GM12878 (cell line): Measurements from ENCODE around the gene MBD3. TPM values are rescaled to one million over a fixed set of nuclear protein-coding genes. Genes with fewer than 3 reads are reported as not detected.

Source experiments
- ATAC-seq: fragments of 200-7000 bp; cut with Tn5 transposase; 3 replicates; pipeline ENCODE4 v1.9.1; 2020; ENCODE audit warnings: mild to moderate bottlenecking, moderate library complexity
- BruUV-seq: library from RNA; stranded (reverse); fragments of 400-500 nt; replicated peaks from 2 replicates; lab custom pipeline; 2021; lab: Mats Ljungman, UMichigan
- CTCF ChIA-PET: fragments of 300-600 bp; sonication (Branson Sonifier 250); formaldehyde crosslinking; extraction: SDS; loops from one replicate; lab custom pipeline; 2021; ENCODE audit warnings: inconsistent platforms; lab: Yijun Ruan, JAX
- POLR2A ChIA-PET: fragments of 350-600 bp; formaldehyde crosslinking; extraction: SDS; loops from one replicate; lab custom pipeline; 2021; ENCODE audit warnings: inconsistent platforms; lab: Charles Lee
- RAD21 ChIA-PET: fragments of 300-600 bp; sonication (Branson Sonifier 250); formaldehyde crosslinking; loops from one replicate; lab custom pipeline; 2023; ENCODE audit warnings: antibody characterized with exemption; ENCODE audit not compliant: unreplicated experiment; lab: Charles Lee
- SMC1A ChIA-PET: fragments of 300-600 bp; sonication (Branson Sonifier 250); formaldehyde crosslinking; loops from one replicate; lab custom pipeline; 2023; ENCODE audit not compliant: unreplicated experiment, uncharacterized antibody; lab: Charles Lee
- DNase-seq: peaks from one replicate; pipeline ENCODE4 v3.0.0-alpha.2; 2011; ENCODE audit warnings: low read depth, low spot score
- FAIRE-seq: peaks from 3 replicates; lab custom pipeline; 2011; peaks lifted over from hg19 to GRCh38; lab: Jason Lieb, UNC
- H2AFZ ChIP-seq: 2 replicates; pipeline ENCODE4 v1.6.0; 2011; ENCODE audit warnings: low read depth, low read length, control low read depth; ENCODE audit not compliant: control insufficient read depth
- H3K27ac ChIP-seq: 2 replicates; pipeline ENCODE4 v1.5.1; 2011; ENCODE audit warnings: control low read depth; ENCODE audit not compliant: control insufficient read depth, insufficient read depth
- H3K27me3 ChIP-seq, 2 experiments: replicated peaks in 1 of 2; 2 replicates each; pipeline versions ENCODE4 v1.6.0 to v1.6.1; 2011; ENCODE audit warnings: low read length in 1 of 2; ENCODE audit not compliant: control insufficient read depth in 2 of 2, insufficient read depth in 2 of 2
- H3K36me3 ChIP-seq, 2 experiments: 2 replicates each; pipeline ENCODE4 v1.5.1; 2011; ENCODE audit warnings: low read length in 1 of 2; ENCODE audit not compliant: control insufficient read depth in 2 of 2, insufficient read depth in 2 of 2
- H3K4me1 ChIP-seq: 2 replicates; pipeline ENCODE4 v1.6.1; 2011; ENCODE audit warnings: mild to moderate bottlenecking, low read length, moderate library complexity, mixed read lengths; ENCODE audit not compliant: control insufficient read depth, insufficient read depth
- H3K4me2 ChIP-seq: 2 replicates; pipeline ENCODE4 v1.6.0; 2011; ENCODE audit warnings: control low read depth; ENCODE audit not compliant: control insufficient read depth, insufficient read depth
- H3K4me3 ChIP-seq: fragments of 200-600 bp; sonication (generic); 2 replicates; pipeline ENCODE4 v1.5.1; 2016
- H3K79me2 ChIP-seq: 2 replicates; pipeline ENCODE4 v1.6.0; 2011; ENCODE audit warnings: low read length; ENCODE audit not compliant: control insufficient read depth, insufficient read depth
- H3K9ac ChIP-seq: 2 replicates; pipeline ENCODE4 v1.8.0; 2011; ENCODE audit warnings: low read length, control low read depth, mixed read lengths; ENCODE audit not compliant: control insufficient read depth, insufficient read depth
- H3K9me3 ChIP-seq: replicated peaks from 3 replicates; pipeline ENCODE4 v1.5.1; 2011; ENCODE audit warnings: mild to moderate bottlenecking, low read length; ENCODE audit not compliant: control insufficient read depth, insufficient read depth
- H4K20me1 ChIP-seq: 2 replicates; pipeline ENCODE4 v1.6.0; 2011; ENCODE audit not compliant: control insufficient read depth, insufficient read depth
- RFX5 ChIP-seq: IDR thresholded peaks from 2 replicates; pipeline ENCODE4 v1.6.1; 2011; ENCODE audit warnings: low read depth, low read length, improper control_type of control experiment
- SPI1 ChIP-seq: IDR thresholded peaks from 2 replicates; pipeline ENCODE4 v1.6.1; 2011; ENCODE audit warnings: low read depth, mild to moderate bottlenecking, low read length, moderate library complexity, borderline replicate concordance; ENCODE audit not compliant: insufficient read depth
- SUZ12 ChIP-seq: fragments of 200-600 bp; sonication (generic); IDR thresholded peaks from one replicate; pipeline ENCODE4 v1.6.1; 2018; ENCODE audit warnings: antibody characterized with exemption, mild to moderate bottlenecking; ENCODE audit not compliant: unreplicated experiment
- WGBS: methylation state at CpG from one replicate; pipeline ENCODE4 v1.1.6; 2016; ENCODE audit warnings: low lambda C conversion rate; ENCODE audit not compliant: insufficient replicate concordance, insufficient coverage; ENCODE audit errors: missing lambda C conversion rate; 5-methylcytosine and 5-hydroxymethylcytosine counted together
- in situ Hi-C: fragments of 300-500 bp; cut with MboI; formaldehyde crosslinking; loops from 9 replicates; pipeline ENCODE4 v1.14.3; 2018; ENCODE audit warnings: mixed read lengths
- intact Hi-C: fragments of 100-400 bp; cut with micrococcal nuclease; formaldehyde crosslinking; loops from one replicate; pipeline ENCODE4 v1.14.2; 2022; ENCODE audit not compliant: unreplicated experiment
- polyA plus RNA-seq, 11 experiments: library from polyadenylated mRNA; depleted of rRNA in 4 of 11; unstranded in 6 of 11; stranded (reverse) in 5 of 11; fragments of >200 nt; fragmentation: Nextera tagmentation in 4 of 11; fragmentation: Illumina TruSeq in 1 of 11; extraction: Ambion mirVana in 4 of 11; extraction: Trizol in 1 of 11; gene quantifications; 1 replicate in 1 of 11; 2 replicates in 10 of 11; pipeline versions ENCODE4 v1.2.1 to v1.2.3, GENCODE V29; 2011 to 2016; ENCODE audit warnings: inconsistent platforms in 2 of 11, missing spikeins in 2 of 11, low read depth in 1 of 11
- total RNA-seq, 4 experiments: library from RNA; depleted of rRNA in 3 of 4; stranded (reverse); fragments of >200 nt in 3 of 4; fragmentation: Illumina TruSeq in 1 of 4; extraction: Trizol in 1 of 4; gene quantifications; 2 replicates each; pipeline versions ENCODE4 v1.2.1 to v1.2.3, GENCODE V29; 2013 to 2021
- TF ChIP-seq, protein P1 (sequence below): fragments of 450-650 bp; conservative IDR thresholded peaks from 2 replicates; pipeline ENCODE4 v1.6.1; 2017; ENCODE audit warnings: mild to moderate bottlenecking, moderate library complexity
- TF ChIP-seq, protein P2 (sequence below): fragments of 450-650 bp; IDR thresholded peaks from 2 replicates; pipeline ENCODE4 v1.6.1; 2016; ENCODE audit warnings: mild to moderate bottlenecking
- TF ChIP-seq, protein P3 (sequence below): IDR thresholded peaks from 2 replicates; pipeline ENCODE4 v1.6.1; 2011; ENCODE audit warnings: borderline replicate concordance, low read depth, mild to moderate bottlenecking, moderate library complexity, mixed read lengths, low read length; ENCODE audit not compliant: insufficient read depth; ENCODE audit errors: extremely low read length
- TF ChIP-seq, protein P4 (sequence below): fragments of 450-650 bp; IDR thresholded peaks from 2 replicates; pipeline ENCODE4 v1.6.1; 2018; ENCODE audit warnings: borderline replicate concordance, mild to moderate bottlenecking; ENCODE audit not compliant: partially characterized antibody

MBD3 gene
- total and polyA plus RNA-seq, 10 of the 15 experiments (the other 5 are each of a cell fraction or from before 2014, with no cell fraction given), result 0.13 to 107 (median 21.9) TPM

- intact Hi-C loops (no loop called here), in situ Hi-C loops (no loop called here)
- Histone ChIP-seq H3K36me3 (no peaks in the 10 kb centered on the region), H3K4me3 (no peak overlapping the region), H2AFZ (no peak overlapping the region), H4K20me1 (no peaks in the 10 kb centered on the region)
- no peak for DNase-seq
- SMC1A ChIA-PET, result no interaction called here
- no peak for TF ChIP-seq SPI1
- no peak for TF ChIP-seq RFX5
- TF ChIP-seq, protein P1, sequence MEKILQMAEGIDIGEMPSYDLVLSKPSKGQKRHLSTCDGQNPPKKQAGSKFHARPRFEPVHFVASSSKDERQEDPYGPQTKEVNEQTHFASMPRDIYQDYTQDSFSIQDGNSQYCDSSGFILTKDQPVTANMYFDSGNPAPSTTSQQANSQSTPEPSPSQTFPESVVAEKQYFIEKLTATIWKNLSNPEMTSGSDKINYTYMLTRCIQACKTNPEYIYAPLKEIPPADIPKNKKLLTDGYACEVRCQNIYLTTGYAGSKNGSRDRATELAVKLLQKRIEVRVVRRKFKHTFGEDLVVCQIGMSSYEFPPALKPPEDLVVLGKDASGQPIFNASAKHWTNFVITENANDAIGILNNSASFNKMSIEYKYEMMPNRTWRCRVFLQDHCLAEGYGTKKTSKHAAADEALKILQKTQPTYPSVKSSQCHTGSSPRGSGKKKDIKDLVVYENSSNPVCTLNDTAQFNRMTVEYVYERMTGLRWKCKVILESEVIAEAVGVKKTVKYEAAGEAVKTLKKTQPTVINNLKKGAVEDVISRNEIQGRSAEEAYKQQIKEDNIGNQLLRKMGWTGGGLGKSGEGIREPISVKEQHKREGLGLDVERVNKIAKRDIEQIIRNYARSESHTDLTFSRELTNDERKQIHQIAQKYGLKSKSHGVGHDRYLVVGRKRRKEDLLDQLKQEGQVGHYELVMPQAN, result no peak
- TF ChIP-seq, protein P2, sequence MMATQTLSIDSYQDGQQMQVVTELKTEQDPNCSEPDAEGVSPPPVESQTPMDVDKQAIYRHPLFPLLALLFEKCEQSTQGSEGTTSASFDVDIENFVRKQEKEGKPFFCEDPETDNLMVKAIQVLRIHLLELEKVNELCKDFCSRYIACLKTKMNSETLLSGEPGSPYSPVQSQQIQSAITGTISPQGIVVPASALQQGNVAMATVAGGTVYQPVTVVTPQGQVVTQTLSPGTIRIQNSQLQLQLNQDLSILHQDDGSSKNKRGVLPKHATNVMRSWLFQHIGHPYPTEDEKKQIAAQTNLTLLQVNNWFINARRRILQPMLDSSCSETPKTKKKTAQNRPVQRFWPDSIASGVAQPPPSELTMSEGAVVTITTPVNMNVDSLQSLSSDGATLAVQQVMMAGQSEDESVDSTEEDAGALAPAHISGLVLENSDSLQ, result no peak
- TF ChIP-seq, protein P3, sequence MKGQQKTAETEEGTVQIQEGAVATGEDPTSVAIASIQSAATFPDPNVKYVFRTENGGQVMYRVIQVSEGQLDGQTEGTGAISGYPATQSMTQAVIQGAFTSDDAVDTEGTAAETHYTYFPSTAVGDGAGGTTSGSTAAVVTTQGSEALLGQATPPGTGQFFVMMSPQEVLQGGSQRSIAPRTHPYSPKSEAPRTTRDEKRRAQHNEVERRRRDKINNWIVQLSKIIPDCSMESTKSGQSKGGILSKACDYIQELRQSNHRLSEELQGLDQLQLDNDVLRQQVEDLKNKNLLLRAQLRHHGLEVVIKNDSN, result no peak
- TF ChIP-seq, protein P4, sequence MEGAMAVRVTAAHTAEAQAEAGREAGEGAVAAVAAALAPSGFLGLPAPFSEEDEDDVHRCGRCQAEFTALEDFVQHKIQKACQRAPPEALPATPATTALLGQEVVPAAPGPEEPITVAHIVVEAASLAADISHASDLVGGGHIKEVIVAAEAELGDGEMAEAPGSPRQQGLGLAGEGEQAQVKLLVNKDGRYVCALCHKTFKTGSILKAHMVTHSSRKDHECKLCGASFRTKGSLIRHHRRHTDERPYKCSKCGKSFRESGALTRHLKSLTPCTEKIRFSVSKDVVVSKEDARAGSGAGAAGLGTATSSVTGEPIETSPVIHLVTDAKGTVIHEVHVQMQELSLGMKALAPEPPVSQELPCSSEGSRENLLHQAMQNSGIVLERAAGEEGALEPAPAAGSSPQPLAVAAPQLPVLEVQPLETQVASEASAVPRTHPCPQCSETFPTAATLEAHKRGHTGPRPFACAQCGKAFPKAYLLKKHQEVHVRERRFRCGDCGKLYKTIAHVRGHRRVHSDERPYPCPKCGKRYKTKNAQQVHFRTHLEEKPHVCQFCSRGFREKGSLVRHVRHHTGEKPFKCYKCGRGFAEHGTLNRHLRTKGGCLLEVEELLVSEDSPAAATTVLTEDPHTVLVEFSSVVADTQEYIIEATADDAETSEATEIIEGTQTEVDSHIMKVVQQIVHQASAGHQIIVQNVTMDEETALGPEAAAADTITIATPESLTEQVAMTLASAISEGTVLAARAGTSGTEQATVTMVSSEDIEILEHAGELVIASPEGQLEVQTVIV, result no peak
- TF ChIP-seq SUZ12, result no peak
- TF ChIP-seq, all 136 proteins: peak for 0
- Histone ChIP-seq H3K9ac (no peak overlapping the region), H3K79me2 (no peaks in the 10 kb centered on the region), H3K4me2 (no peak overlapping the region), H3K9me3 (no peaks in the 10 kb centered on the region), H3K27ac (no peak overlapping the region), H3K27me3 (no peaks in the 10 kb centered on the region), H3K4me1 (no peaks in the 10 kb centered on the region)
- ChIA-PET CTCF (no interaction called here), RAD21 (no interaction called here), POLR2A (no interaction called here)
- no TSS peak for BruUV-seq
- no peak for ATAC-seq
- no peak for FAIRE-seq
- WGBS, result 90% methylated on average over 19 of the region's 24 CpGs
Measured at GRCh38 chr19:1554968-1555367, 37.7 kb downstream of the MBD3 start.
